HG03575 (cell line): ENCODE data around the gene WDR11.

Source experiments
- ATAC-seq: cut with Tn5 transposase; IDR thresholded peaks from one replicate; pipeline ENCODE4 v1.9.1; 2021; ENCODE audit not compliant: unreplicated experiment, insufficient number of reproducible peaks, low FRiP score; ENCODE audit errors: extremely low read depth

Gene WDR11, protein sequence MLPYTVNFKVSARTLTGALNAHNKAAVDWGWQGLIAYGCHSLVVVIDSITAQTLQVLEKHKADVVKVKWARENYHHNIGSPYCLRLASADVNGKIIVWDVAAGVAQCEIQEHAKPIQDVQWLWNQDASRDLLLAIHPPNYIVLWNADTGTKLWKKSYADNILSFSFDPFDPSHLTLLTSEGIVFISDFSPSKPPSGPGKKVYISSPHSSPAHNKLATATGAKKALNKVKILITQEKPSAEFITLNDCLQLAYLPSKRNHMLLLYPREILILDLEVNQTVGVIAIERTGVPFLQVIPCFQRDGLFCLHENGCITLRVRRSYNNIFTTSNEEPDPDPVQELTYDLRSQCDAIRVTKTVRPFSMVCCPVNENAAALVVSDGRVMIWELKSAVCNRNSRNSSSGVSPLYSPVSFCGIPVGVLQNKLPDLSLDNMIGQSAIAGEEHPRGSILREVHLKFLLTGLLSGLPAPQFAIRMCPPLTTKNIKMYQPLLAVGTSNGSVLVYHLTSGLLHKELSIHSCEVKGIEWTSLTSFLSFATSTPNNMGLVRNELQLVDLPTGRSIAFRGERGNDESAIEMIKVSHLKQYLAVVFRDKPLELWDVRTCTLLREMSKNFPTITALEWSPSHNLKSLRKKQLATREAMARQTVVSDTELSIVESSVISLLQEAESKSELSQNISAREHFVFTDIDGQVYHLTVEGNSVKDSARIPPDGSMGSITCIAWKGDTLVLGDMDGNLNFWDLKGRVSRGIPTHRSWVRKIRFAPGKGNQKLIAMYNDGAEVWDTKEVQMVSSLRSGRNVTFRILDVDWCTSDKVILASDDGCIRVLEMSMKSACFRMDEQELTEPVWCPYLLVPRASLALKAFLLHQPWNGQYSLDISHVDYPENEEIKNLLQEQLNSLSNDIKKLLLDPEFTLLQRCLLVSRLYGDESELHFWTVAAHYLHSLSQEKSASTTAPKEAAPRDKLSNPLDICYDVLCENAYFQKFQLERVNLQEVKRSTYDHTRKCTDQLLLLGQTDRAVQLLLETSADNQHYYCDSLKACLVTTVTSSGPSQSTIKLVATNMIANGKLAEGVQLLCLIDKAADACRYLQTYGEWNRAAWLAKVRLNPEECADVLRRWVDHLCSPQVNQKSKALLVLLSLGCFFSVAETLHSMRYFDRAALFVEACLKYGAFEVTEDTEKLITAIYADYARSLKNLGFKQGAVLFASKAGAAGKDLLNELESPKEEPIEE

GRCh38 chr10:120850911-120851865 lies at the start of gene WDR11:
TSS of gene WDR11 (plus strand) at chr10:120851362. CDS start at chr10:120851421, 59 bp downstream.
- ATAC-seq, result peak; percentile 87

DNA sequence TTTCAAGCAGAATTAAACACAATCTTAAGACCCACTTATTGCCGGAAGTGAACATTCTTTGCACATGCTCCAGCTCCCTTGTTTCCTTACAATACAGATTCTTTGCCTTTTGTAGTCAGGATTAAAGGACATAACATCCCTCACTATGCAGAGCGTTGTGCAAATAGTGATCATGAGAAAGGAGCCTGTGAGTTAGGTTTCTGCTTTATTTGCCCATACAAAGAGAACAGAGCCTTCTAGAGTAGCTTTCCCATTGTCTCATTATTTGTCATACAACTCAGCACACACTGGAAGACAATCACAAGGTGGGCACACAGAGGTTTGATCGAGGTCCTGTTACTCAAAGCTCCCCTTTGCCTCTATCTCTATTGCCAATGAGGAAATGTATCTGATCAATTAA lies 48.2 kb upstream of the WDR11 start:
- no peak for ATAC-seq

DNA sequence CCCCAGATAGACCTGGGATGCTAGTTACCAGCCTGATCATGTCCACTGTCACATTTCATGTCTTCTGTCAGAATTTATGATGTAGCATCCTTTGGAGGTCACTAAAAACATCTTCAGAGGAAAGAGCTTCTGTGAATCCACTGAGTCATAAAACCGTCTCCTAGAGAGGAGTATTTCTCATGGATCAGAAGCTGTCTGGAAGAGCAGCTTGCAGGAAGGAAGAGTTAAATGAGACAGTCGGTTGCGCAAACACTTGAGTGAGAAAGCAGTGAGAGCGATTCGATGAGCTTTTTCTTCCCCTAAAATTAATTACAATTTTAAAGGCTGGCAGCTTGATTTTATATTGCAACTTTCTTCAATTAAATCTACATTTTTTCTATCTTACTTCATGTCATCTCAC lies 47.2 kb upstream of the WDR11 start:
- ATAC-seq, result no peak

- no peak for ATAC-seq
Observed at GRCh38 chr10:120805014-120805812, 45.9 kb upstream of the WDR11 start.

DNA sequence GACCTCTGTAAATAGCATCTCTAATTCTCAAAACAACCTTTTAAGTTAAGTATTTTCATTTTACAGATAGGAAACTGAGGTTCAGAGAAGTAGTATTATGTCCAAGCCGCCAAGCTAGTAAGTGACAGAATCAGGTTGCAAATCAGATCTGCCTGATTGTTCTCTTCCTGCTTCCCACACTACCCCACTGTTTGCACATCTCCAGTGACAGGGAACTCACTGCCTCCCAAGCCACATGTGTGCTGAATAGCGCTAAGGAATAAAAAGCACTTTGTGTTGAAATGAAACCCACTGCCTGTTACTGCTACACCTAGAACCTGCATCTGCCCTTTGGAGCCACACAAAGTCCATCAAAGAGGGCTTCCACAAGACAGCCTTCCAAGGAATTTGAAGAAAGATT lies 45.1 kb upstream of the WDR11 start:
- ATAC-seq, result no peak

DNA sequence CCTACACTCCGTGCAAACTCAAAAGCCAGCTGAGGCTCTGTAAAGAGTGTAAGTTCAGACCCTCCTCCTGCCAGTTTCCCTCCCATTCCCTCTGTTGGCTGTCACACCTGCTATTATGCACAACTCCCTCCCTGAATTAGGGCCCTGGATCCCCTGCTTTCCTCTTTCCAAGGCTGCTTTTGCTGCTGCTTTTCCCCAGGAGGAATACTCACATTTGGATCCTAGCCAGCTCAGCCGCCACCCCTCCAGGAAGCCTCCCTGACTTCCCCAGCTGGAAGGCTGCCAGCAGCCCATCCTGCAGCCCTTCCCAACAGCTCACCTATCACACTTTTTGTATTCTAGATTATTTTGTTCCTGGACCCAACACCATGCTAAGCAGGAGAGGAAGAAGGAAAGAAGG lies 40.9 kb upstream of the WDR11 start:
- no peak for ATAC-seq

GRCh38 chr10:120813085-120813484 lies 38.1 kb upstream of the WDR11 start:
- ATAC-seq, result no peak

DNA sequence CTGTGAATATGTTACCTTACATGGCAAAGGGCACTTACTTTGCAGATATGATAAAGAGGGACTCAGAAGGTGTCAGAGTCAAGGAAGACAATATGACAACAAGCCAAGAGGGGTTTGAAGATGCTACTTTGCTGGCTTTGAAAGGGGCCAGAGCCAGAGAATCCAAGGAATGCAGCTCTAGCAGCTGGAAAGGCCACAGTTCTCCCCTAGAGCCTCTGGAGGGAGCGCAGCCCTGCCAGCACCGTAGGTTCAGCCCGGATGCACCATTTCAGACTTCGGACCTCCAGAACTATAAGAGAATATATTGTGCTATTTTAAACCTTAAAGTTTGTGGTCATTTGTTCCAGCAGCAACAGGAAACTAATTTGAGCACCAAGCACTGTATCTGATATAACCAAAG lies 32.9 kb upstream of the WDR11 start:
- no peak for ATAC-seq

GRCh38 chr10:120819366-120819765 lies 31.8 kb upstream of the WDR11 start:
- ATAC-seq, result no peak

DNA sequence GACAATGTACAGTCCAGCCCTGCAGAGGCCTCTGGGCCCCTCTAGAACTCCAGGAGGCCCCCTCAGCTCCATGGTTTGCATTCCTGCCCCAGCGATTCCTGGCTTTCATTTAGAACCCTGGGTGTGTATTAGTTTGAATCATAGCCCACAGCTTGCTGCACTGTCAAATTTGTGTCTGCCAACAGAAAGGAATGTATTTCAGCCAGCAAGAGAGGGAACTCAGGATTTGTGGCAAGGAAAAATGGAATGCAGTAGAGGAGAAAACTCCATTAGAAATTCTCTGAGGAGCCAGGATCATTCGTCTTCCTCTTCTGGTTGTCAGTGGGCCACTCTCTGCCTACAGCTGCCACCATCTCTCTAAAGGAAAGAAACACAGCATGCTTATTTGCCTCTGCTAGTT lies 27.9 kb upstream of the WDR11 start:
- no peak for ATAC-seq

GRCh38 chr10:120824881-120825309 lies 26.3 kb upstream of the WDR11 start:
- ATAC-seq, result no peak

DNA sequence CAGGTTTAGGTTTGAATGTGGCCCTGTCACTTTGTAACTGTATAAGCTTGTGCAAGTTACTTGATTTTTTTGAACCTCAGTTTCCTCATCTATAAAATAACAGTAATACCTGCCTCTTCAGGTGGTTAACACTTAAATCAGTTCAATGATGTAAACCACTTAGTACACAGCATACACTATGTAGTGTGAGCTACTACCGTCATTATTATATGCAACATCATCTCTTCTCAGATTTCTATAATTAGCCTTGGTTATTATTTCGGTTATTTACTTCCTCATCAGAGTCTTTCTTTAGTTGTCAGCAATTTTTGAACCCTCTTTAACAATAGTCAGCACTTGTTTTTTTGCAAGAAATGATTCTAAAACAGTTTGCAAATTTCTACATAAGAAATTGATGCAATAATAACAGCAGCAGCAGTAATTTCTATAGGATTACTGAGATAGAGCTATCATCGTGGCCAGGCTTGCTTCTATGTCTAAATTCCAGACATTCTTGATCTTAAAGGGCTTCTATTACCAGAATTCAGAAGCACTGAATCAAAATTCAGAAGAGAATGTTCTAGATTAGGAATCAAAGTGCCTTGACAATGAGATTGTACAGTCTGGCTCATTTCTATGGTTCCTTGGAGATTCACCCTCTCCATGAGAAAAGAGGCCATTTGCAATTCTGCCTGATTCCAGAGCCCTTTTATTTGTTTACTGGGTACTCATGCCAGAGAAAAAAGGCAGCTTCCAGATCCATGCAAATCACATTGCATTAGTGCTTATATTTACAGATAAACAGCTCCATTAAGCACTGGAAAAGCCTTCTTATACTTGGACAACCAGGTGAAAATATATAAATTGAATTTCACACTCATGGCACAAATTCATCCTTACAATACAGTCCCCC lies 25.0 kb upstream of the WDR11 start:
- no peak for ATAC-seq

DNA sequence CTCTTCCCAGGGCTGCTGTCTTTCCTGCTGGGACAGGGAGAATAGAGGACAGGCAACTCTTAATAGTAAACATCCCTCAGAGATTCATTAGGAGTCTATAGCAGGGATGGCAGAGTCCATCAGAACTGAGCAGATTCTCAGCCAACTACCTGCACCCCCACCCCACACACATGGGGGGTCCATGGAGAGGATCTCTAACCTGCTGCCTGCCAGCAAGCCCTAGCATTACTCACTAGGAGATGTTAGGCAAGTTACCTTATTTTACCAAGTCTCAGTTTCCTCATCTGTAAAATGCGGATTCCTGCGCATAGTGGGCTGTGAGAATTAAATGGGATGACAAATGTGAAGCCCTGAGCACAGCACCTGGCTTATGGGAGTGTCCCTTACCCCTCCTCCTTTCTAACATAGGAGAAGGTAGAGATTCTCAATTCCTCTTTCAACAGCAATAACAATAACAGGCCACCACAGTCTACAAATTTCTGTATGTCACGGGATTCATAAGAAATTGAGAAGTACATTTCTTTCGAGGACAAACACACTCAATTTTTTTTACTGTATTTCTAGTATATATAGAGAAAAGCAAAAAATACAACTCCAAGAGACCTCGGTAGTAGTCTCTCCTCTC lies 23.8 kb upstream of the WDR11 start:
- ATAC-seq, result no peak

- no peak for ATAC-seq
Observed at GRCh38 chr10:120828763-120829319, 22.3 kb upstream of the WDR11 start.

- no peak for ATAC-seq
Observed at GRCh38 chr10:120832106-120832505, 19.1 kb upstream of the WDR11 start.
